SJSA1 (cell line): Measurements from ENCODE around the gene IRF2. TPM values are rescaled to one million over a fixed set of nuclear protein-coding genes. Genes with fewer than 3 reads are reported as not detected.

Source experiments
- DNase-seq, 2 experiments: peaks; one replicate each; pipeline ENCODE4 v3.0.0-alpha.2; 2015 to 2020; ENCODE audit warnings: low spot score in 2 of 2, low read depth in 1 of 2
- H3K27ac ChIP-seq: fragments of 250-450 bp; sonication (Bioruptor Pico); 2 replicates; pipeline ENCODE4 v1.5.1; 2020; ENCODE audit warnings: mild to moderate bottlenecking, moderate library complexity
- H3K27me3 ChIP-seq: fragments of 250-450 bp; sonication (Bioruptor Pico); replicated peaks from 2 replicates; pipeline ENCODE4 v1.5.1; 2020; ENCODE audit warnings: mild to moderate bottlenecking, moderate library complexity
- H3K36me3 ChIP-seq: fragments of 250-450 bp; sonication (Bioruptor Pico); 2 replicates; pipeline ENCODE4 v1.5.1; 2020; ENCODE audit warnings: mild to moderate bottlenecking
- H3K4me1 ChIP-seq: fragments of 250-450 bp; sonication (Bioruptor Pico); replicated peaks from 2 replicates; pipeline ENCODE4 v1.6.1; 2021; ENCODE audit warnings: mild to moderate bottlenecking
- H3K4me3 ChIP-seq: fragments of 250-450 bp; sonication (Bioruptor Pico); 2 replicates; pipeline ENCODE4 v1.5.1; 2020; ENCODE audit warnings: mild to moderate bottlenecking
- H3K9me3 ChIP-seq: fragments of 250-450 bp; sonication (Bioruptor Pico); replicated peaks from 2 replicates; pipeline ENCODE4 v1.5.1; 2020; ENCODE audit warnings: mild to moderate bottlenecking
- total RNA-seq: library from RNA; depleted of rRNA; stranded (reverse); fragments of >200 nt; shearing (Covaris generic); gene quantifications from 2 replicates; pipeline ENCODE4 v1.2.3, GENCODE V29; 2014; rRNA removed

IRF2 gene
- total RNA-seq = 15.9 and 20.8 TPM in 2 replicates

- Histone ChIP-seq H3K36me3 (peaks cover 9% of the 10 kb centered on the region), H3K27ac (peak within 1 kb of the TSS; percentile 89), H3K4me1 (peaks cover 18% of the 10 kb centered on the region), H3K27me3 (no peaks in the 10 kb centered on the region), H3K9me3 (no peaks in the 10 kb centered on the region; the same call in 1 of the 2 replicates), H3K4me3 (peak within 1 kb of the TSS; percentile 81)
- DNase-seq = peak; percentile 89 to 98
Observed at GRCh38 chr4:184474263-184475095, at the start of gene IRF2. Gene IRF2 (minus strand): TSS chr4:184474550. CDS start chr4:184429064, 45,486 bp downstream.

- no peaks in the 10 kb centered on the region for H3K9me3 ChIP-seq
- H3K27ac ChIP-seq = no peak overlapping the region
- no peaks in the 10 kb centered on the region for H3K36me3 ChIP-seq
- H3K4me1 ChIP-seq = peaks cover 16% of the 10 kb centered on the region
- no peak for DNase-seq
- peaks cover 1% of the 10 kb centered on the region; the same call in 1 of the 2 replicates for H3K27me3 ChIP-seq
- H3K4me3 ChIP-seq = no peak overlapping the region
Observed at GRCh38 chr4:184515606-184516005, 41.3 kb upstream of the IRF2 start.

- peak; percentile 54 to 64 for DNase-seq
- peak overlapping the region; percentile 15; the same call in 1 of the 2 replicates for H3K27ac ChIP-seq
- no peaks in the 10 kb centered on the region for H3K36me3 ChIP-seq
- no peaks in the 10 kb centered on the region for H3K9me3 ChIP-seq
- H3K4me3 ChIP-seq = 0 out of 2 replicates have a peak overlapping the region, but pooled peaks have one; percentile 11
- H3K27me3 ChIP-seq = no peaks in the 10 kb centered on the region
- H3K4me1 ChIP-seq = peaks cover 16% of the 10 kb centered on the region
Observed at GRCh38 chr4:184514121-184514988, 40.0 kb upstream of the IRF2 start.

- H3K4me1 ChIP-seq = peaks cover 16% of the 10 kb centered on the region
- no peak overlapping the region for H3K27ac ChIP-seq
- no peaks in the 10 kb centered on the region for H3K36me3 ChIP-seq
- H3K4me3 ChIP-seq = no peak overlapping the region
- no peak for DNase-seq
- no peaks in the 10 kb centered on the region for H3K9me3 ChIP-seq
- no peaks in the 10 kb centered on the region for H3K27me3 ChIP-seq
Observed at GRCh38 chr4:184513802-184514120, 39.4 kb upstream of the IRF2 start.

GRCh38 chr4:184511156-184511555, 36.8 kb upstream of the IRF2 start:
- H3K9me3 ChIP-seq = no peaks in the 10 kb centered on the region
- no peak for DNase-seq
- no peak overlapping the region for H3K27ac ChIP-seq
- H3K27me3 ChIP-seq = no peaks in the 10 kb centered on the region
- H3K4me3 ChIP-seq = no peak overlapping the region
- H3K4me1 ChIP-seq = peaks cover 16% of the 10 kb centered on the region
- no peaks in the 10 kb centered on the region for H3K36me3 ChIP-seq

GRCh38 chr4:184510401-184510800, 36.1 kb upstream of the IRF2 start:
- H3K27ac ChIP-seq = no peak overlapping the region
- no peaks in the 10 kb centered on the region for H3K9me3 ChIP-seq
- no peak for DNase-seq
- H3K4me1 ChIP-seq = peaks cover 16% of the 10 kb centered on the region
- no peaks in the 10 kb centered on the region for H3K36me3 ChIP-seq
- no peak overlapping the region for H3K4me3 ChIP-seq
- no peaks in the 10 kb centered on the region for H3K27me3 ChIP-seq

- no peaks in the 10 kb centered on the region for H3K4me1 ChIP-seq
- no peak for DNase-seq
- H3K27me3 ChIP-seq = no peaks in the 10 kb centered on the region
- H3K27ac ChIP-seq = no peak overlapping the region
- H3K36me3 ChIP-seq = no peaks in the 10 kb centered on the region
- H3K4me3 ChIP-seq = no peak overlapping the region
- H3K9me3 ChIP-seq = no peaks in the 10 kb centered on the region
Observed at GRCh38 chr4:184506527-184507121, 32.3 kb upstream of the IRF2 start.

GRCh38 chr4:184504385-184504784, 30.0 kb upstream of the IRF2 start:
- no peak for DNase-seq
- H3K4me1 ChIP-seq = no peaks in the 10 kb centered on the region
- no peak overlapping the region for H3K4me3 ChIP-seq
- no peaks in the 10 kb centered on the region for H3K36me3 ChIP-seq
- H3K9me3 ChIP-seq = no peaks in the 10 kb centered on the region
- no peak overlapping the region for H3K27ac ChIP-seq
- no peaks in the 10 kb centered on the region for H3K27me3 ChIP-seq

GRCh38 chr4:184503869-184504300, 29.5 kb upstream of the IRF2 start:
- no peaks in the 10 kb centered on the region for H3K27me3 ChIP-seq
- no peaks in the 10 kb centered on the region for H3K4me1 ChIP-seq
- no peak overlapping the region for H3K27ac ChIP-seq
- H3K4me3 ChIP-seq = no peak overlapping the region
- H3K36me3 ChIP-seq = no peaks in the 10 kb centered on the region
- no peaks in the 10 kb centered on the region for H3K9me3 ChIP-seq
- no peak for DNase-seq

GRCh38 chr4:184500748-184501589, 26.6 kb upstream of the IRF2 start:
- no peak for DNase-seq

GRCh38 chr4:184499996-184500395, 25.6 kb upstream of the IRF2 start:
- Histone ChIP-seq H3K9me3 (no peaks in the 10 kb centered on the region), H3K4me1 (no peaks in the 10 kb centered on the region), H3K27me3 (no peaks in the 10 kb centered on the region), H3K27ac (no peak overlapping the region), H3K36me3 (no peaks in the 10 kb centered on the region), H3K4me3 (no peak overlapping the region)
- DNase-seq = no peak

More at GRCh38 chr4:184500748-184501589, 26.6 kb upstream of the IRF2 start:
- Histone ChIP-seq H3K27me3 (no peaks in the 10 kb centered on the region), H3K27ac (no peak overlapping the region), H3K36me3 (no peaks in the 10 kb centered on the region), H3K9me3 (no peaks in the 10 kb centered on the region), H3K4me3 (no peak overlapping the region), H3K4me1 (no peaks in the 10 kb centered on the region)

- Histone ChIP-seq H3K27me3 (no peaks in the 10 kb centered on the region), H3K36me3 (no peaks in the 10 kb centered on the region), H3K27ac (no peak overlapping the region), H3K9me3 (no peaks in the 10 kb centered on the region), H3K4me3 (no peak overlapping the region), H3K4me1 (no peaks in the 10 kb centered on the region)
- DNase-seq = no peak
Observed at GRCh38 chr4:184498598-184498997, 24.2 kb upstream of the IRF2 start.

GRCh38 chr4:184489771-184490170, 15.4 kb upstream of the IRF2 start:
- DNase-seq = no peak
- H3K4me1 ChIP-seq = no peaks in the 10 kb centered on the region
- no peaks in the 10 kb centered on the region for H3K36me3 ChIP-seq
- no peak overlapping the region for H3K27ac ChIP-seq
- no peaks in the 10 kb centered on the region for H3K9me3 ChIP-seq
- no peak overlapping the region for H3K4me3 ChIP-seq
- H3K27me3 ChIP-seq = no peaks in the 10 kb centered on the region
